T1000 (cell line): ENCODE data around the gene CCDC122.

ENCODE experiments used
- DNase-seq: peaks from one replicate; lab custom pipeline; 2025; ENCODE audit warnings: mixed read lengths; lab: John Stamatoyannopoulos, UW

CCDC122 gene

GRCh38 chr13:43878892-43879754 is at the start of gene CCDC122:
TSS of gene CCDC122 (minus strand) at chr13:43879740. CDS start at chr13:43869376, 10,364 bp downstream.
- peak; percentile 37 for DNase-seq

GRCh38 chr13:43924549-43925245 is 45.2 kb upstream of the CCDC122 start:
- DNase-seq = no peak

- no peak for DNase-seq
These were observed 41.6 kb upstream of the CCDC122 start for GRCh38 chr13:43920965-43921674.

GRCh38 chr13:43918636-43919035 is 39.1 kb upstream of the CCDC122 start:
- DNase-seq = no peak

- no peak for DNase-seq
These were observed 37.3 kb upstream of the CCDC122 start for GRCh38 chr13:43916828-43917227.

- no peak for DNase-seq
These were observed 35.9 kb upstream of the CCDC122 start for GRCh38 chr13:43915451-43915850.

GRCh38 chr13:43911871-43912270 is 32.3 kb upstream of the CCDC122 start:
- no peak for DNase-seq

GRCh38 chr13:43911278-43911677 is 31.7 kb upstream of the CCDC122 start:
- no peak for DNase-seq

- no peak for DNase-seq
These were observed 31.3 kb upstream of the CCDC122 start for GRCh38 chr13:43910856-43911255.

GRCh38 chr13:43908156-43909126 is 28.9 kb upstream of the CCDC122 start:
- DNase-seq = no peak

GRCh38 chr13:43905435-43906031 is 26.0 kb upstream of the CCDC122 start:
- no peak for DNase-seq

- no peak for DNase-seq
These were observed 16.4 kb upstream of the CCDC122 start for GRCh38 chr13:43895940-43896339.

- DNase-seq = no peak
These were observed 14.9 kb upstream of the CCDC122 start for GRCh38 chr13:43894438-43894837.

- no peak for DNase-seq
These were observed 4.7 kb upstream of the CCDC122 start for GRCh38 chr13:43884222-43884621.

- no peak for DNase-seq
These were observed 4.1 kb upstream of the CCDC122 start for GRCh38 chr13:43883631-43884030.

- no peak for DNase-seq
These were observed 2.0 kb upstream of the CCDC122 start for GRCh38 chr13:43881580-43881979.

GRCh38 chr13:43880926-43881325 is 1.4 kb upstream of the CCDC122 start:
- DNase-seq = no peak

GRCh38 chr13:43880214-43880855 is 795 bp upstream of the CCDC122 start:
- DNase-seq = no peak

- no peak for DNase-seq
These were observed 228 bp upstream of the CCDC122 start, which contains the start of gene LACC1 for GRCh38 chr13:43879755-43880181. TSS of gene LACC1 (plus strand) at chr13:43879904. CDS start at chr13:43880986, 1,082 bp downstream.

- no peak for DNase-seq
These were observed 1.8 kb downstream of the CCDC122 start for GRCh38 chr13:43877766-43878165.
